HG02852 (cell line): ENCODE results near the gene ATP5MC2.
"Not testable (repeated sequence)": the region's sequence is repeated elsewhere in the genome, so short reads cannot be mapped to it uniquely, and the experiment has no call there.

Experiments
- ATAC-seq: cut with Tn5 transposase; IDR thresholded peaks from one replicate; pipeline ENCODE4 v1.9.1; 2021; ENCODE audit warnings: mild to moderate bottlenecking, moderate library complexity; ENCODE audit not compliant: unreplicated experiment

The ATP5MC2 gene

DNA sequence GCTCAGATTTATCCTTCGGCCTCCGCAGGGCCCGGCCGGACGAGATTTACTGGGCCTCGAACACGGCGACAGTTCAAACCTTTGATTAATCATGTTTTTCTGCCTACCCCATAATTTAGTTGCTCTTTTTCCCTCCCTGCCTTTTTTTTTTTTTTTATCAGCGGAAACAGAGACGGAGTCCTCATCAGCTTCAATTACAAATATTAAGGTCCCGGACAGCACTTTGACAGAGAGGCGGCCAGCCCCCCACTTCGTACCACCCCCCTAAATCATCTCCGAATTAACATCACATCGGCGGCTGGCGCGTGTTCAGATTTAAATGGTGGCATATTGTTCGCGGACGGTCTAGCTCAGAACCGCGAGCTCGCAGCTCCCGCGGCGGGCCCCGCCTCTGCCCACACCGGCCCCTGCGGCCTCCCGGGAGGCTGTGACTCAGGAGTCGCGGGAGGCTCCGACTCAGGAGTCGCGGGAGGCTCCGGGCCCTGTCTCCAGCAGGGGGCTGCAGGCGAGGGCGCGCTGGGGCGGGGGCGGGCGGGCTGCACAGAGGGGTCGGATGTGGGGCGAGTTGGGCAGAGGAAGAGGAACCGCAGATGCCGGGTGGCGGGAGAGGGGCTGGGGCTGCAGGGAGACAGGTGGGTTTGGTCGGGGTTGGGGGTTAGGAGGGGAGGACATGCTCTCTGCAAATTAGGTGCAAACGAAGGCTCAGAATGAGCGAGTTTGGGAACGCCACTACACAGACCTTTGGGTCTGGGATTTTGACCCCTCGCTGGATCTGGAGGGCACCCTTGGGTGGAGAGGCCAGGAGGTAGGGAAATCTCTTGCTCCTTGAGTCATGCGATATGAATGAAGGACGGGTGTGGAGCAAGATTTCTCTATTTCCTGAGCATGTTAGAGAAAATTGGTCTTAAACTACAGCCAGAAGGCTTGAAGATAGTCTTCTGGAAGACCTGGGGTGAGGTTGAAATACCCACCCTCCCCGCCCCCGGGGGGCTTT is 19.6 kb upstream of the ATP5MC2 start:
- no peak for ATAC-seq

DNA sequence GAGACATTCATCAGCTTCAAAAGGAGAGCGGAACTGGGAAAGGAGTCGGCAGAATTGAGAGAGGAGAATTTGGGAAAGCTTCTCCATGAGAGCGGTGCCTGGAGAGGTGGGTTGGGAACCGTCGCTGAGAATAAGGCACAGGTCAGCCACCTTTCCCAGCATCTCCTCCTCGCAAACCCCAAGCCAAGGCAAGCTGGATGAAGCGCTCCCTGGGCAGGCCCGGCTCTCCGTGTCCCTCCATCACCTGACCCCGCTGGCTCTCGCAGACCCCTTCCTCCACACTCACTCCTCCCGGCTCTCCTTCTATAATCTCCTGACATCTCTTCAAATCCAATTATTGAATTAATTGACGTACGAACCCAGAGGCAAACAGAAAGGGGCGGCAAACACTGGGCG is 18.9 kb upstream of the ATP5MC2 start:
- no peak for ATAC-seq

DNA sequence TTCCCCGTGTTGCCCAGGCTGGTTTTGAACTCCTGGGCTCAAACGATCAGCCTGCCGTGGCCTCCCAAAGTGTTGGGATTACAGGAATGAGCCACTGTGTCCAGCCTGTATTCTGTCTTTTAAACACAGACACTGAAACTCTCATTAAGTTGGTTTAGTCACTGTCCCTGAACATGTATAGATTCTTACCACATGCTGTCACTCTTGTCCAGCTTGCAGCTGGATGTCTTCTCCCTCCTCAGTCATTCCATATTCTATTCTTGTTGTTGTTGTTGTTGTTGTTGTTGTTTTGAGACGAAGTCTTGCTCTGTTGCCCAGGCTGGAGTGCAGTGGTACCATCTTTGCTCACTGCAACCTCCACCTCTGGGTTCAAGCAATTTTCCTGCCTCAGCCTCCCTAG is 12.3 kb upstream of the ATP5MC2 start:
- no peak for ATAC-seq

DNA sequence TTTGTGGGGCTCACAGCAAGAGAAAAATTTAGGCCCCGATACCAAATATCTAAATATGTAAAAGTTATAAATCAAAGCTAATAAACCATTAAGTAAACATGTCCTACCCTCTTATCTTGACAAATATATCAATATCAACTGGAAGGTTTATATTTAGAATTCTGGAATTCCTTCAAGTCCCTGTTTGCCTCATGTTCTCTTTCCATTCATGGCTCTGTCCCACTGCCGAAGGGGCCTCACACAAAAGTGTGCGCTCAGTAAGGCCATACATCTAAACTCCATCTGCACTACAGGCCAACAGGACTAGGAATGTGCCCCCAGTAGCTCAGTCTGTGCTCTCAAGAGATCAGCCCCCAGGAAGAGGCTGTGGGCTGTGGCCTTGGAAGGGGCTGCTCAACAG is 10.6 kb upstream of the ATP5MC2 start:
- no peak for ATAC-seq

DNA sequence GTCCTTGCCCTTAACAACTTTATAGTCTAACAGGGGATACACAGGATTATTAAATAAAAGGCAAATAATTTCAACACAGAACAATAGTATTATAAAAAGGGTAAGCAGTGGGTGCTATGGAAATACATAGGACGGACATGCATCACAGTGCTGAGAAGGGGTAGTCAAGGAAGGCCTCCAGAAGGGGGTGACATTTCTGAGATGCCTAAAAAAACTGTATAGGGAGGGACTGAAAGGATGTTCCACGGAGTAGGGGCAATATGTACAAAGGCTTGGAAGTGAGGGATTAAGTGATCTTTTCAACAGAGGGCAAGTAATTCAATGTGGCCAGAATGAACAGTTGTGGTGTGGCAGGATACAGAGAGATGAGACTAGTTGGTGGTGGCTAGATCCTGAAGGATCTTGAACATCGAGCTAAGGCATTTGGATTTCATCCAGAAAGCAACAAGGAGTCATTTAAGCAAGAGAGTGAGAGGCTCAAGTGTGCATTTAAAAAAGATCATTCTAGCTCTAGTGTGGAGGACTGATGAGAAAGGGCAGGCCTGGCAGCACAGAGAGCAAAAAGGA is 8.9 kb upstream of the ATP5MC2 start:
- ATAC-seq: no peak

DNA sequence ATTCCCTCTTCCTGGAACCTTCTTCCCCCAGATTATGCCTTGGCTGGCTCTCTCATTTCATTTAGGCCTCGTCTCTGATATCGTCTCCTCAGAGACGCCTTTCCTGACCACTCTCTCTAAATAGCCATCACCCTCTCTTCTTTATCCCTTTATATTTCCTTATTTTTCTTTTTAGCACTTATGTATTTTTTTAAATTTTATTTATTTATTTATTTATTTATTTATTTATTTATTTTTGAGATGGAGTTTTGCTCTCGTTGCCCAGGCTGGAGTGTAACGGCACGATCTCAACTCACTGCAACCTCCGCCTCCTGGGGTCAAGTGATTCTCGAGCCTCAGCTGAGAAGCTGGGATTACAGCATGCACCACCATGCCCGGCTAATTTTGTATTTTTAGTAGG is 8.1 kb upstream of the ATP5MC2 start:
- no peak for ATAC-seq

DNA sequence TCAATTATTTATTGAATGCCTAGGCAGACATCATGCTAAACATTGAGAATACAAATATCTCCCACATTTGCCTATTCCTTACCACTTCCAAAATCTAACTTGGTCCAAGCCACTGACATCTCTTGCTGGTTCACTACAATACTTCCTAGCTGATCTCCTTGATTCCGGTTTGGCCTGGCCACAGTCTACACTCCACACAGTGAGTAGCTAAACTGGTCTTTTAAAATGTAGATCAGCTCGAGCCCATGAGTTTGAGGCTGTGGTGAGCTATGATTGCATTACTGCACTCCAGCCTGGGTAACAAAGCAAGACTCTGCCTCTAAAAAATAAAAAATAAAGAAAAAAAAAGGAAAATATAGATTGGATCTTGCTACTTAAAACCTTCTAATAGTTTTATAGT is 7.6 kb upstream of the ATP5MC2 start:
- no peak for ATAC-seq

DNA sequence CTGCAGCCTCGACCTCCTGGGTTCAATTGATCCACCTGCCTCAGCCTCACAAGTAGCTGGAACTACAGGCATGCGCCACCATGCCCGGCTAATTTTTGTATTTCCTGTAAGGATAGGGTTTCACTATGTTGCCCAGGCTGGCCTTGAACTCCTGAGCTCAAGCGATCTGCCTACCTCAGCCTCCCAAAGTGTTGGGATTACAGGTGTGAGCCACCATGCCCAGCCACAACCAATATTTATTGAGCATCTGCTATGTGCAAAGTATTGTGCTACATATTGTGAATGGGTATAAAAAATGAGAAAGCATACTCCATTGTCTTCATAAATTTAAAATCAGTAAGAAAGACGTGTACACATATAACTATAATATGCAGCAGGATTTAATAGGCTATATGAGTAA is 4.2 kb upstream of the ATP5MC2 start:
- ATAC-seq: not testable (repeated sequence)

DNA sequence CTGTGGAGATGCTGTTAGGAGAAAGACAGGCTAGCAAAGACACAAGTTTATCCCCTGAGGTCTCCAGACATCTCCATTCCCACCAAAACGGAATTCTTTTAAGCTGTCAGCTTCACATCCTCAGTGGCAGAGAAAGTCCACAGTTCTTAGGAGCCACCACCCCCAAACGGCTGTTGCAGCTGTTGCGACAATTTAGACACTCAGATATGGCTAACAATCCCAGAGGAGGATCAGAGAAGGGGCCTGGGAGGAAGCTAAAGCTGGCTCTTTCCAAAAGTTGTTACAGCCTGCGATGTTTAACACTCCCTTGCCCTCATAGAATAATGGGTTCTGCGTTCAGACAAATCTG is 1.9 kb upstream of the ATP5MC2 start:
- no peak for ATAC-seq

DNA sequence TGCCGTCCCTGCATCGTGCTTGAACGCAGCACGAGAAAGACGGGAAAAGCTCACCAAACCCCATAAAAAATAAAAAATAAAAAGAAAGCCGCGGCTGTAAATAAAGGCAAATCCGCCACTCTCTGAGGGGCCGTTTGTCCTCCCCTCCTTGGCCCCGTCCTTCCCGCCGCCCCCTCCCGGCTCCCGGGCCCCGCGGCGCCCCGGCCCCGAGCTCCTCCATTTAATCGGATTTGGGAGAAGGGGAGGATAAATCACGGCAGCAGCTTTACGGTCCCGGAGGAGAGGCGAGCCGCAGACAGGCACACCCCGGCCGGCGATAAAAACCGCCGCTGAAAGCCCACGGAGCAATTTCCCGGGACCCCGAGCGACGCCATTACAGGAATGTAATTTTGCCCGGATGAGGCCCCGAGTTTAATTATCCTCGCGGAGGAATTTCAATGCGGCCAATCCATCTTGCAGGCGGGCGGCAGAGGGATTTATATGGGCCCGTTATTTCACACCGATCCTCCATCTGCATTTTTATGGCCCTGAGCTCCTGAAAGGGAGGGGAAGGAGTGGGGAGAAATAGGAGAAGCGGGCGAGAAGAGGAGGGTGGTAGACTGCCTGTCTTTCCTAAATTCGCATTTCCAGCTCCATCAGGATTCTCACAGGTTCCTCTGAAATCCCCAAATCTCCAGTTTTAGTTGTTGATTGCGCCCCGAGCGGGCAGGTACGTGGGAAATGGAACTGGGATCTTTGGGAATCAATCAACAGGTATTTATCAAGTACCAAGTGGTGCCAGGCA is 1.3 kb upstream of the ATP5MC2 start:
- no peak for ATAC-seq

DNA sequence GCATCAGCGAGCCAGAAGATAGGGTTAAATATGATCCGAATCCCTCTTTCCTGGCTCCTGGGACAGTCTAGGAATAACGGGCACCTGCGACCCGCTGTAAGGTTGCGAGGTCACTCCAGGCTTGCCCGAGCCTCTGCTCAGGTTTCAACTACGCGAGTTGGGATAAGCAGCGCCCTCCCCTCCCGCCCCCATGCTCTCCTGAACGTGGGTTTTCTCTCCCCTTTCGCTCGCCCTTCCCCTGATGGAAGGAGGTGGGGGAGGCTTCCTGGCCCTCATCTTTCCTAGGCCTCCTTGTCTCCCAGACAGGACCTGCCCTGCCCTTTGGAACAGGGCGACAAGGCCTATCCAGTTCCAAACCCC is 753 bp upstream of the ATP5MC2 start:
- ATAC-seq: no peak

DNA sequence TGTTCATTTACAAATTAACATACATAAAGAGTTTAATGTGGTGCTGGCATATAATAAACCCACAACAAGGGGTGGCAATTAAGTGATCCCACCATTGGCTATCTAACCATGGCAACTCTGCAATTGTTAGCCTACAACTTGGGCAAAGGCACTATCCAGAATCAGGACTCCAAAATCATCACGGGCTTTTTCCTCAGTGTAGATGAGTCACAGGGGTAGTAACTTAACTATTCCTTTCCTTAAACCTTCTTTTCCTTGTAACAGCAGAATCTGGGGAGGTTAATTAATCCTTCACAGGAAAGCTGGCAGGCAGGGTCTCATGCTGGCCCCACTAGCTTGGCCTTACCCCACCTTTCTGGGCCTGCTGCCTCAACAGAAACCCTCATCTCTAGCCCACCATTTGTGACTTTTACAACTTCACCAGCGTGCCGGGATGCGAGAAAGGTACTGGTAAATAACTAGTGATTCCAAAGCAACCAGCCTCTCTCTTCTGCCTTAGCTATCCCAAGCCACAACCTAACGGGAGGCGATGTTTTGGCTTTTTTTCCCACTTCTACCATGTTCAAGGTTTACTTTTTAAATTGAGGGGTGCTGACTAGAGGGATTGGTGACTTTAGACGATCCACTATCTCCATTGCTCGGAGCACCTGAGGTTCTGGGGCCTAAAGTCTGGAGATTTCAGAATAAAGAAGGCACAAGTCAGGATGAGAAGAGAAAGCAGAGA is 744 bp downstream of the ATP5MC2 start:
- no peak for ATAC-seq

DNA sequence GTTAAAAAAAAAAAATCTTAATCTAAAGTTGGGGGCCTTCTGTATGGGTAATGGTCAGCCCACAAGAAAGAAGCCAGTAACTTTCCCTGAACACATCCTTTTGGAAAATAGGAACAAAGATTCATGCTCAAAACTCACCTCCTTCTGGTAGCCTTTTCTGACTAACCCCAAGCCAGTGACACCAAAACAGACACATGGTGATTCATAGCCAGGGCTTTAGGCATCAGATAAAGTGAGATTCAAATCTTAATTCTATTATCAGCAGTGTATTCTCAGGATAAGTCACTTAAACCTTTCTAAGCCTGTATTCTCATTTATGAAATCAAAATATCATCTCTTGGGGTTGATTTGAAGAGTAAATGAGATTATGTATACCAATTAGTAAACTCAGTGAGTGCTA is 4.9 kb downstream of the ATP5MC2 start:
- ATAC-seq: no peak

DNA sequence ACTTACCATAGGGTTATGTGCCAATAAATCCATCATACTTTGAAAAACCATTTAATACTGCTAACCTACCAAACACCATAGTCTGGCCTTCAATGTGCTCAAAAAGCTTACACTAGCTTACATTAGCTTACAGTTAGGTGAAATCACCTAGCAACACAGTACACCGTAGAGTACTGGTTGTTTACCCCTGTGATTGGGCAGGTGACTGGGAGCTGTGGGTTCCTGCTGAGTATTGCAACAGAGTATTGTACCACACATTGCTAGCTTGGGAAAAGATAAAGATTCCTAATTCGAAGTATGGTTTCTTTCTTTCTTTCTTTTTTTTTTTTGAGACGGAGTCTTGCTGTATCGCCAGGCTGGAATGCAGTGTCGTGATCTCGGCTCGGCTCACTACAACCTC is 5.6 kb downstream of the ATP5MC2 start:
- ATAC-seq: no peak

DNA sequence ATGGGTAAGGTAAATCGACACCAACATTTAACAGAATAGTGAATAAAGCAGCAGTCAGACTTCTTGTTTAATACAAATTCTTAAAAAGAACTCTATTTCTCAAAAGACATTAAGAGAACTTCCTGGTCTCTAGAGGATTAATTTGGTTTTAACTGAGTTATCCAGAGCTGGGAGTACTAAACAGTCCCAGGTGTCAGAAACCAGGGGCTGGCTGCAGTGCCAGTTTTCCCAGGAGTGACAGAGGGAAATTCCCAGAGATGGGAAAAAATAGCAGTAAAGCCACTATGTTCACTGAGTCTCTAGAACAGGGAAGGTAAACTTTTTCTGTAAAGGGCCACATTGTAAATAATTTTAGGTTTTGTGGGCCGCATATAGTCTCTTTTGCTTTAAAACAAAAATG is 8.8 kb downstream of the ATP5MC2 start:
- no peak for ATAC-seq

DNA sequence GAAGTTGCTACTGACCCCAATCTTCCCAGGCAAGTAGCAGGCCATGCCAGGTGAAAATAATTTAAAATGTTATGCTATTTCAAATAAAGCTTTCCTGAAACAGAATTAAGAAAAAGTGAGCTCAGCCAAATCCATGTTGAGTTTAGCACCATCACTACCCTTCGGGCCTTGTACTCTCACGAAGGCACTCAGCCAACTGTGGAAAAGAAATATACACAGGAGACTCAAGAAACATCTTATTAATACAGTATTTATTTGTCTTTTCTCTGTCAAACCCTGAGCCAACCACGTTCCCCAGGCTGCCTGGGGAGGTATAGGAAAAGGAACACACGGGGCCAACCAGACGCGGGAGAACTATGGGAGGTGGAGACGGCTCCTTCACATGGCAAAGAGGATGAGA is 10.9 kb downstream of the ATP5MC2 start:
- ATAC-seq: no peak

DNA sequence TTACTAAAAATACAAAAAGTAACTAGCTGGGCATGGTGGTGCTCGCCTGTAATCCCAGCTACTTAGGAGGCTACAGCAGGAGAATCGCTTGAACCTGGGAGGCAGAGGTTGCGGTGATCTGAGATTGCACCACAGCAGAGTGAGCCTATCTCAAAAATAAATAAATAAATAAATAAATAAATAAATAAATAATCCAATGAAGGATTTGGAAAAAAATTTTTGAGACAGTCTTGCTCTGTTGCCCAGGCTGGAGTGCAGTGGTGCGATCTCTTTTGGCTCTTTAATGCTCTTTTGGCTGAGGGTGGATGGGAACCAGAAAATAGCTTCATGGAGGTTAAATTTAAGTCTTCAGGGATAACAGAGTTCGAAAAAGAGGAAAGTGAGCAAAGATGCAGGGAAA is 11.7 kb downstream of the ATP5MC2 start:
- ATAC-seq: no peak

DNA sequence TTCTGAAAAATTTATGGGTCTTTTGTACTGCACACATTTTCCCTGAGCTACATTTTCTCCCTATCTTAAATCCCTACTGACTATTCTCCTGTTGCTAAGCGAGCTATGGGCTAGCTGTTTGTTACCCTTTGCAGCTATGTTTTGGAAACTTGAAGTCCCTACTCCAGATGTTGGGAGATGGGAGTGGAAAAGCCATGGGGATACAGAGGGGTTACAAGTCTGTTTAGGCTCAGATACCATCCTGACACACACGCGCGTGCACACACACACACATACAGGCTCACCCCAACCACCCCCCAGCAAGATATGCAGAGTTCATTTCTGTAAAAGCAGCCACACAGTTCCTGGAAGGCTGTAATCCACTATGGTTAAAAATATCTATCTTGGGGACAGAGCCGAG is 15.8 kb downstream of the ATP5MC2 start:
- no peak for ATAC-seq

DNA sequence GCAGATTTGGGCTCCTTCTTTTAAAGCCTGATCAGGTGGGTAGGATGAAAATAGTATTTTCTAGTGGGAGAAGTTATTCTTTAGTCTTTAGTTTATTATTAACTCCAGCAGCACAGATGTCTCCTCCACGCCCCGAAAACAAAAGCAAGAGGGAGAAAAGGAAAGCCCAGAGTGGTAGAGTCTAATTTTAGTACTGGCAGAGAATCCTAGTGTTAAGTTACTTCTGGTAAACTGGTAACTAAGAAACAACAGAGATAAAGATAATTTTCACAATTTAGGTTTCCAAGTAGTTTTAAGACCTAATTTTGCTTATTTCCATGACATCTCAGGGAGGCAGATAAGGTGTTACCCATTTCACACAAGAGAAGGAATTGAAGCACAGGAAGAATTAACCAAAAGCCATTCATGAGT is 16.3 kb downstream of the ATP5MC2 start:
- no peak for ATAC-seq

DNA sequence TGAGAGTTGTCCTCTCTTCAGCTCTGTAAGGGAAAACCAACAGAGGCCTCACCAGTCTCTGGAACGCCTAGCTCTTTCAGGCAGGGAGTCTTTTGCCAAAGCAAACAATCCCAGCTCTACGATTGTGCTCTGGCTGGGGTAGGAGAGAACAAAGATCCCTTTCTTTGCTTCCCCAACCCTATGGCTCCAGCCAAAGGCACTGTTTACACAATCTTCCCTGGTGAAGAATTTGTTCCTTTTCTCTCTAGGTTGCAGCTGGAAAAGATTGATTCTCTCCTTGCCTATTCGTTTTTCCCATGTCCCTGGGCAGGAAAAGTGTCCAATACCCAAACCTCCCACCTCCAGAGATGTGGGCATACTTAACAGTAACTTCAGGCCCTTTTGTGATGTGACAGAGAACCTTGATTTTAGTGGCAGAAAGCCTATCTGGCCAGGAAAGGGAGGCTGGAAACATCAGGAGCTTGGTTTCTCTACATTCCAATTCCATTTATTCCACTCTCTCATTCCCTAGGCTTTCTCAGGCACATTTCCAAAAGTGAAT is 16.8 kb downstream of the ATP5MC2 start:
- no peak for ATAC-seq

DNA sequence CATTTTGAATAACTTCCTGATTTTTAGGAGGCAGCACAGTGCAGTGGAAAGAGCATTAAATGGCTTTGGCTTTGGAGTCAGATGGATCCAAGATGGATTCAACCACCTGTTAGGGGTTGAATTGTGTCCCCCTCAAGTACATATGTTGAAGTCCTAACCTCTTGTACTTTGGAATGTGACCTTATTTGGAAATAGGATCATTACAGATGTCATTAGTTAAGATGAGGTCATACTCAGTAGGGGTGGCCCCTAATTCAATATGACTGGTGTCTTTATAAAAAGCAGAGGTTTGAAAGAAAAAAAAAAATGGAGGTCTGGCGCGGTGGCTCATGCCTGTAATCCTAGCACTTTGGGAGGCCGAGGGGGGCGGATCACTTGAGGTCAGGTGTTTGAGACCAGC is 18.8 kb downstream of the ATP5MC2 start:
- ATAC-seq: no peak
